Measurements from ENCODE around the gene OR2W3. TPM values are rescaled to one million over a fixed set of nuclear protein-coding genes. Genes with fewer than 3 reads are reported as not detected.
"Not testable (repeated sequence)": the region's sequence is repeated elsewhere in the genome, so short reads cannot be mapped to it uniquely, and the experiment has no call there.

OR2W3 gene
- total and polyA plus RNA-seq, 7 donors: 0.07 to 0.57 (median 0.24) TPM; not detected in 4

DNA sequence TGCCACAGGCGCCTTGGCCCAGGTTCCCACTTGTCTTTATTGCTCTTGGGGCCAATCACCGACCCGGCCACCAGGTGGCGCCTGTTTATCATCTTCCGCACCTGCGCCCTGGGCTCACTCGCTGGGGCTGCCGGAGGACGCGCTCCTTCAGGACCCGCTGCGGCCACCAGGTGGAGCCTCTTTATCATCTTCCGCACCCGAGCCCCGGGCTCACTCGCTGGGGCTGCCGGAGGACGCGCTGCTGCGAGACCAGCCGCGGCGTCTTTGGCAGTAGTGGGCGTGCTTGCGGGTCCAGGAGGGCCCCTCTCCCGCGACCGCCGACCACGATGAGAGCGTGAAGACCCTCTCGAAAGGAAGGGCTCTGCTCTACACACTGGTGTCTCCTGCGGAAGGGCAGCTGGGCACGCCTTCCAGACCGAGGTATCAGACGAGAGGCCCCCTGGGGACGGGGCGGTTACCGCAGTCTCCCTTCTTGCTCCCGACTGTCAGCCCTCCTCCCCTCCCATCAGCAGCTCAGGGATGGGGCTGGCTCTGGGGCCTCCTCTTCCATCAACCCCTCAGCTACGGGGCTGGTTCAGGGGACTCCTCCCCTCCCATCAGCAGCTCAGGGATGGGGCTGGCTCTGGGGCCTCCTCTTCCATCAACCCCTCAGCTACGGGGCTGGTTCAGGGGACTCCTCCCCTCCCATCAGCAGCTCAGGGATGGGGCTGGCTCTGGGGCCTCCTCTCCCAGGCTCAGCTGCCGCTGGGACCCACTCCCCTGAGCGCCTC lies 41.8 kb downstream of the OR2W3 start:
- intact Hi-C loops (cut with DNase I); H3K36me3 ChIP-seq (ENCODE audit: insufficient read depth in 1 of 2, low read depth in 1 of 2); H3K4me3 ChIP-seq; H3K4me1 ChIP-seq; H3K9me3 ChIP-seq; H3K27ac ChIP-seq; H3K27me3 ChIP-seq (ENCODE audit: insufficient read depth in 3 of 3, low read length in 2 of 3): not testable (repeated sequence)
- 6 to 20% (median 17%) methylated on average over 38 to 44 of the region's 44 CpGs for WGBS, 3 donors
- DNase-seq (peak; percentile 54 to 64), ATAC-seq (peak in 1 of 4 donors; percentile 46)
- TF ChIP-seq, protein P1, sequence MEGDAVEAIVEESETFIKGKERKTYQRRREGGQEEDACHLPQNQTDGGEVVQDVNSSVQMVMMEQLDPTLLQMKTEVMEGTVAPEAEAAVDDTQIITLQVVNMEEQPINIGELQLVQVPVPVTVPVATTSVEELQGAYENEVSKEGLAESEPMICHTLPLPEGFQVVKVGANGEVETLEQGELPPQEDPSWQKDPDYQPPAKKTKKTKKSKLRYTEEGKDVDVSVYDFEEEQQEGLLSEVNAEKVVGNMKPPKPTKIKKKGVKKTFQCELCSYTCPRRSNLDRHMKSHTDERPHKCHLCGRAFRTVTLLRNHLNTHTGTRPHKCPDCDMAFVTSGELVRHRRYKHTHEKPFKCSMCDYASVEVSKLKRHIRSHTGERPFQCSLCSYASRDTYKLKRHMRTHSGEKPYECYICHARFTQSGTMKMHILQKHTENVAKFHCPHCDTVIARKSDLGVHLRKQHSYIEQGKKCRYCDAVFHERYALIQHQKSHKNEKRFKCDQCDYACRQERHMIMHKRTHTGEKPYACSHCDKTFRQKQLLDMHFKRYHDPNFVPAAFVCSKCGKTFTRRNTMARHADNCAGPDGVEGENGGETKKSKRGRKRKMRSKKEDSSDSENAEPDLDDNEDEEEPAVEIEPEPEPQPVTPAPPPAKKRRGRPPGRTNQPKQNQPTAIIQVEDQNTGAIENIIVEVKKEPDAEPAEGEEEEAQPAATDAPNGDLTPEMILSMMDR (IDR thresholded peaks at IDR 0.05): peak; percentile 21

DNA sequence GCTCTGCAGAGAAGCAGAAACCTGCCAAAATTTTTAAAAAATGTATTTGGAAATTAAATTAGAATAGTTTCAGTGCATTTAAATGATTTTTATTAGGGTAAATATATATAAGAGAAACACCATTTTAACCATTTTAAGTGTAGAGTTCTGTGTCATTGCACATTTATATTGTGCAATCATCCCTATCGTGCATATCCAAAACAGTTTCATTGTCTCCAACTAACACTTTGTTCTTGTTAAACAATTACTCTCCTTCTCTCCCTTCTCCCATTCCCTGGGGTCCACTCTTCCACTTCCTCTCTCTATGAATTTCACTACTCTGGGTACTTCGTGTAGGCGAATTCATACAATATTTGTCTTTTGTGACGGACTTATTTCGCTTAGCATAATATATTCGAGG lies 47.2 kb downstream of the OR2W3 start:
- intact Hi-C loops (cut with DNase I): no loop called here
- H3K27me3 ChIP-seq (ENCODE audit: insufficient read depth in 3 of 3, low read length in 2 of 3): no peaks in the 10 kb centered on the region
- 67 to 81% (median 78%) methylated on average over 6 of the region's 6 CpGs for WGBS, 3 donors
- TF ChIP-seq, protein P1 (IDR thresholded peaks at IDR 0.05): no peak
- H3K27ac ChIP-seq: no peak overlapping the region
- no peak overlapping the region for H3K4me3 ChIP-seq
- ATAC-seq (no peak), DNase-seq (no peak)
- peaks cover 5% of the 10 kb centered on the region for H3K9me3 ChIP-seq
- H3K36me3 ChIP-seq (ENCODE audit: insufficient read depth in 1 of 2, low read depth in 1 of 2): no peaks in the 10 kb centered on the region
- no peaks in the 10 kb centered on the region for H3K4me1 ChIP-seq

Other genes starting within 250 kb of the OR2W3 start
- not detected for gene OR13G1, start 215.8 kb upstream of the OR2W3 start, total RNA-seq
- not detected for gene OR13G1, start 215.8 kb upstream of the OR2W3 start, polyA plus RNA-seq
- not detected for gene OR6F1, start 178.9 kb upstream of the OR2W3 start, total RNA-seq
- gene OR6F1, start 178.9 kb upstream of the OR2W3 start, polyA plus RNA-seq: not detected
- not detected for gene OR14K1, start 157.0 kb upstream of the OR2W3 start, total RNA-seq
- not detected for gene OR14K1, start 157.0 kb upstream of the OR2W3 start, polyA plus RNA-seq
- gene OR14A2, start 147.4 kb upstream of the OR2W3 start, total RNA-seq: not detected
- gene OR14A2, start 147.4 kb upstream of the OR2W3 start, polyA plus RNA-seq: not detected
- gene OR1C1, start 135.0 kb upstream of the OR2W3 start, total RNA-seq: not detected
- not detected for gene OR1C1, start 135.0 kb upstream of the OR2W3 start, polyA plus RNA-seq
- gene OR14A16, start 71.5 kb upstream of the OR2W3 start, total RNA-seq: not detected
- gene OR14A16, start 71.5 kb upstream of the OR2W3 start, polyA plus RNA-seq: not detected
- not detected for gene OR11L1, start 53.7 kb upstream of the OR2W3 start, total RNA-seq
- gene OR11L1, start 53.7 kb upstream of the OR2W3 start, polyA plus RNA-seq: not detected
- 1 to 10 TPM in 1 of 4 donors, under 1 TPM in 3; 0.06 to 2.4 (median 0.46) TPM for gene TRIM58, start 38.4 kb upstream of the OR2W3 start, total RNA-seq
- under 1 TPM in 2 of 3 donors, not detected in 1; 0.04 to 0.08 TPM for gene TRIM58, start 38.4 kb upstream of the OR2W3 start, polyA plus RNA-seq
- not detected for gene OR2T8, start 24.7 kb downstream of the OR2W3 start, total RNA-seq
- not detected for gene OR2T8, start 24.7 kb downstream of the OR2W3 start, polyA plus RNA-seq
- gene OR2AJ1, start 29.3 kb downstream of the OR2W3 start, total RNA-seq: not detected
- gene OR2AJ1, start 29.3 kb downstream of the OR2W3 start, polyA plus RNA-seq: not detected
- not detected for gene OR2L8, start 53.3 kb downstream of the OR2W3 start, total RNA-seq
- not detected for gene OR2L8, start 53.3 kb downstream of the OR2W3 start, polyA plus RNA-seq
- not detected for gene OR2AK2, start 69.6 kb downstream of the OR2W3 start, total RNA-seq
- gene OR2AK2, start 69.6 kb downstream of the OR2W3 start, polyA plus RNA-seq: not detected
- not detected for gene OR2L5, start 118.1 kb downstream of the OR2W3 start, total RNA-seq
- not detected for gene OR2L5, start 118.1 kb downstream of the OR2W3 start, polyA plus RNA-seq
- not detected for gene OR2L2, start 134.5 kb downstream of the OR2W3 start, total RNA-seq
- not detected for gene OR2L2, start 134.5 kb downstream of the OR2W3 start, polyA plus RNA-seq
- not detected for gene OR2L3, start 151.2 kb downstream of the OR2W3 start, total RNA-seq
- not detected for gene OR2L3, start 151.2 kb downstream of the OR2W3 start, polyA plus RNA-seq
- gene OR2L13, start 199.6 kb downstream of the OR2W3 start, total RNA-seq: not detected
- not detected for gene OR2L13, start 199.6 kb downstream of the OR2W3 start, polyA plus RNA-seq
- gene OR2M5, start 249.6 kb downstream of the OR2W3 start, total RNA-seq: not detected
- not detected for gene OR2M5, start 249.6 kb downstream of the OR2W3 start, polyA plus RNA-seq